HEK293T (cell line): Measurements from ENCODE around the gene DACH1.

Experiments
- BHLHE40 ChIP-seq: fragments of 450-650 bp; IDR thresholded peaks from 2 replicates; pipeline ENCODE4 v1.6.1; 2016; ENCODE audit warnings: mild to moderate bottlenecking, moderate library complexity, borderline replicate concordance
- CTBP1 ChIP-seq: fragments of 450-650 bp; IDR thresholded peaks from 2 replicates; pipeline ENCODE4 v1.6.1; 2016; ENCODE audit warnings: borderline replicate concordance
- ELF4 ChIP-seq: fragments of 450-650 bp; IDR thresholded peaks from 2 replicates; pipeline ENCODE4 v1.6.1; 2017; ENCODE audit warnings: antibody characterized with exemption
- FOXK2 ChIP-seq: fragments of 450-650 bp; IDR thresholded peaks from 2 replicates; pipeline ENCODE4 v1.6.1; 2016; ENCODE audit warnings: mild to moderate bottlenecking
- HDGF ChIP-seq: fragments of 450-650 bp; IDR thresholded peaks from 2 replicates; pipeline ENCODE4 v1.6.1; 2017; ENCODE audit warnings: antibody characterized with exemption, borderline replicate concordance
- L3MBTL2 ChIP-seq: fragments of 450-650 bp; conservative IDR thresholded peaks from 2 replicates; pipeline ENCODE4 v1.6.1; 2016; ENCODE audit warnings: mild to moderate bottlenecking
- SP1 ChIP-seq: fragments of 450-650 bp; IDR thresholded peaks from 2 replicates; pipeline ENCODE4 v1.6.1; 2017
- SUZ12 ChIP-seq: fragments of 450-650 bp; IDR thresholded peaks from 2 replicates; pipeline ENCODE4 v1.6.1; 2016; ENCODE audit warnings: mild to moderate bottlenecking
- TARDBP ChIP-seq: fragments of 450-650 bp; IDR thresholded peaks from 2 replicates; pipeline ENCODE4 v1.6.1; 2016
- TF ChIP-seq, protein P1 (sequence below): fragments of 450-650 bp; IDR thresholded peaks from 2 replicates; pipeline ENCODE4 v1.6.1; 2016

DNA sequence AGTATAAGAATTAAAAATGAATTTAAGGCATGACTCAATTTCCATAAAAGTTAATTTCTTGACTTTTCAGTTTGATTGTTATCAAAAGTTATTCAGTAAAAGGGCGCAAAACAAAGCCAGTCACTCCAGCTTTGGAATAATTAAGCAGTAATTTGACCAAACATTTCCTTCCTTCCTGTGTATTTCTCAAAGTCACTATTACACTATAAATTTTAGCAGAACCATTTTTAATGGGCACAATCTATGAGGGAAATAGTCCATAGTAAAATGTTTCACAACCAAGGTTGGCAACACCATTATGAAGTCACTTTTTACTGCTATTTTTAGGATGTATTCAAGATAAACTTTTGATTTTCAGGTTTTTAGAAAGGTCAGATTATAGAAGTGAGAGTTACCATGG lies 91.0 kb downstream of the DACH1 start:
- TF ChIP-seq SP1 (no peak), HDGF (no peak), BHLHE40 (no peak), L3MBTL2 (no peak), FOXK2 (no peak), SUZ12 (no peak), ELF4 (no peak), CTBP1 (no peak), TARDBP (no peak)
- TF ChIP-seq, protein P1, sequence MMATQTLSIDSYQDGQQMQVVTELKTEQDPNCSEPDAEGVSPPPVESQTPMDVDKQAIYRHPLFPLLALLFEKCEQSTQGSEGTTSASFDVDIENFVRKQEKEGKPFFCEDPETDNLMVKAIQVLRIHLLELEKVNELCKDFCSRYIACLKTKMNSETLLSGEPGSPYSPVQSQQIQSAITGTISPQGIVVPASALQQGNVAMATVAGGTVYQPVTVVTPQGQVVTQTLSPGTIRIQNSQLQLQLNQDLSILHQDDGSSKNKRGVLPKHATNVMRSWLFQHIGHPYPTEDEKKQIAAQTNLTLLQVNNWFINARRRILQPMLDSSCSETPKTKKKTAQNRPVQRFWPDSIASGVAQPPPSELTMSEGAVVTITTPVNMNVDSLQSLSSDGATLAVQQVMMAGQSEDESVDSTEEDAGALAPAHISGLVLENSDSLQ: no peak
